ENCODE data around the gene CADM2. TPM values are rescaled to one million over a fixed set of nuclear protein-coding genes. Genes with fewer than 3 reads are reported as not detected.
"Not testable (repeated sequence)": the region's sequence is repeated elsewhere in the genome, so short reads cannot be mapped to it uniquely, and the experiment has no call there.

Gene CADM2
- polyA plus RNA-seq, 1 donor from 2014 or later: not detected

- Mint-ChIP-seq H3K36me3 (no peaks in the 10 kb centered on the region), H3K4me1 (no peaks in the 10 kb centered on the region)
These were observed 672.3 kb downstream of the CADM2 start for GRCh38 chr3:85631070-85631469.

GRCh38 chr3:85632921-85633320, 674.1 kb downstream of the CADM2 start:
- Mint-ChIP-seq H3K4me3 (no peak overlapping the region), H3K36me3 (no peaks in the 10 kb centered on the region), H3K27me3 (no peaks in the 10 kb centered on the region), H3K27ac (no peak overlapping the region), H3K9me3 (peaks cover 0 to 5% (median 0%) of the 10 kb centered on the region in 3 donors), H3K4me1 (no peaks in the 10 kb centered on the region)

More at GRCh38 chr3:85631070-85631469, 672.3 kb downstream of the CADM2 start:
- Mint-ChIP-seq H3K27ac (no peak overlapping the region), H3K27me3 (no peaks in the 10 kb centered on the region), H3K9me3 (peaks cover 0 to 5% (median 0%) of the 10 kb centered on the region in 3 donors), H3K4me3 (no peak overlapping the region)

DNA sequence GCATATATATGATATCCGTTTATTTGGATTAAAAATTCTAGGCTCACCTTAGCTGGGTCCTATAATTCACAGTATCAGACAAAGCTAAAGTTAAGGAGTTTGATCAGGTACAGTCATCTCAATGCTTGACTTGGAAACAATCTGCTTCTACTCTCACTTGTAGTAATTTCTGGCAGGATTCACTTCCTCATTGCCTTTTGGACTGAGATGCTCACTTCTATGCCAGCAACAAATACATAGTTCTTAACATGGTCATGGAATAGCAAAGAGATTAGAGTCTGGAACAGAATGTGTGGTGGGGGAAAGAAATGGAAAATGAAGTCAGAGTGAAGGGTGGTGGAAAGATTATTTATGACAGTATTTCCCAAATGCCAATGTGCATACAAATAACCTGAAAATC, 693.6 kb downstream of the CADM2 start:
- Mint-ChIP-seq H3K4me3 (no peak overlapping the region), H3K36me3 (no peaks in the 10 kb centered on the region), H3K4me1 (no peaks in the 10 kb centered on the region), H3K9me3 (peaks cover 0 to 5% (median 4%) of the 10 kb centered on the region in 3 donors), H3K27ac (no peak overlapping the region), H3K27me3 (no peaks in the 10 kb centered on the region)

DNA sequence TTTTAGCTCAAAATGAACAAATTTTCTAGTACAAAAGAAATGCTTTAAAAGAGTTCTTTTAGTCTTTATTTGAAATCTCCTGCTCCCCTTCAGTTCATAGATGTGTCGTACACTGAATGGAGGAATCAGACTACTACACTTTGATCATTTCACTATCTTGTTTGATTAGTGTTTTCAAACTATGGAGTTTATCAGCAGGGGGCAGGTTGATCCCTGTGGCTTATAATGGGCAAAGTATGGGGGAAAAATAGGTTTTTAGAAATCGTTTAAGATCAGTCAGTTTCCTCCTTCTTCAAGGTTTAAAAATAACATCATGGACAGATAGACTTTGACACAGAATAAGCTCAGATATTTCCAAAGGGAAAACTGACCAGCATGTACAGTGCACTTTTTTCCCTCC, 701.7 kb downstream of the CADM2 start:
- H3K4me1 Mint-ChIP-seq: no peaks in the 10 kb centered on the region
- H3K4me3 Mint-ChIP-seq: no peak overlapping the region
- H3K27me3 Mint-ChIP-seq: no peaks in the 10 kb centered on the region
- no peak overlapping the region for H3K27ac Mint-ChIP-seq
- H3K36me3 Mint-ChIP-seq: no peaks in the 10 kb centered on the region
- peaks cover 0 to 7% (median 0%) of the 10 kb centered on the region in 3 donors for H3K9me3 Mint-ChIP-seq

DNA sequence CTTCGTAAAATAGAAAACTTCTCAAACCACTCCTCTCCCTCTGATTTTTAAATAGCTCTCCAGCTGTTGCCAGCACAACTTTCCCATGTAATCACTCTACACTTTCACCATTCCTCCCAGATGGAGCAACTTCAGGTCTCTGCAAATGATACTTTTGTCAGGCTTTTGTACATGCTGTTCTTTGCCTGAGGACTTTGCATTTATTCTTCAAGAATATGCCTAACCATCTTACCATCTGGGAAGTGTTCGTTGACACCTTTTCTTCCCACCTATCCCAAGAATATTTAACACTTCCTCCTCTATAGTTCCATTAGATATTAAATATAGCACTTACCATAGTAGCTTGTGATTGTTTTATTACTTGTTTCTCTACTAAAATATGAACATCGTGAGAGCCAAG, 703.7 kb downstream of the CADM2 start:
- Mint-ChIP-seq H3K27me3 (no peaks in the 10 kb centered on the region), H3K9me3 (peaks cover 0 to 7% (median 0%) of the 10 kb centered on the region in 3 donors), H3K36me3 (no peaks in the 10 kb centered on the region), H3K27ac (no peak overlapping the region), H3K4me3 (no peak overlapping the region), H3K4me1 (no peaks in the 10 kb centered on the region)

DNA sequence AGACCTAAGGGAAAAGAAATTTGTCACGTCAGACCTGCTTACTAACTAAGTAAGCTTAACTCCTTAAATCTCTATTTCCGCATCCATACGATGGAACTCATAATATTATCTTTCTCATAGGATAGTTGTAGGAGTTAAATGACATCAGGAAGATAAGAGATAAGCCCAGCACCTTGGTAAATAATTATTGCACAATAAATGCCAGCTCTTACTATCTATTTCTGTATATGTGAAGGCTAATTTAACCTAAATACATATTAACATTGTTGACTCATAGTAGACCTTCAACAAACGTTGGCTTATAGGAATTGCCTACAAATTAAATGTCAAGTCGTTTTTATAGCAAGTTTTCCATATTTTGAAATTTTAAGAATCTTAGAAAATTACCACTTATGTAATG, 709.0 kb downstream of the CADM2 start:
- H3K27ac Mint-ChIP-seq: no peak overlapping the region
- H3K4me1 Mint-ChIP-seq: no peaks in the 10 kb centered on the region
- H3K9me3 Mint-ChIP-seq: peaks cover 0 to 7% (median 3%) of the 10 kb centered on the region in 3 donors
- no peaks in the 10 kb centered on the region for H3K36me3 Mint-ChIP-seq
- H3K4me3 Mint-ChIP-seq: no peak overlapping the region
- no peaks in the 10 kb centered on the region for H3K27me3 Mint-ChIP-seq

DNA sequence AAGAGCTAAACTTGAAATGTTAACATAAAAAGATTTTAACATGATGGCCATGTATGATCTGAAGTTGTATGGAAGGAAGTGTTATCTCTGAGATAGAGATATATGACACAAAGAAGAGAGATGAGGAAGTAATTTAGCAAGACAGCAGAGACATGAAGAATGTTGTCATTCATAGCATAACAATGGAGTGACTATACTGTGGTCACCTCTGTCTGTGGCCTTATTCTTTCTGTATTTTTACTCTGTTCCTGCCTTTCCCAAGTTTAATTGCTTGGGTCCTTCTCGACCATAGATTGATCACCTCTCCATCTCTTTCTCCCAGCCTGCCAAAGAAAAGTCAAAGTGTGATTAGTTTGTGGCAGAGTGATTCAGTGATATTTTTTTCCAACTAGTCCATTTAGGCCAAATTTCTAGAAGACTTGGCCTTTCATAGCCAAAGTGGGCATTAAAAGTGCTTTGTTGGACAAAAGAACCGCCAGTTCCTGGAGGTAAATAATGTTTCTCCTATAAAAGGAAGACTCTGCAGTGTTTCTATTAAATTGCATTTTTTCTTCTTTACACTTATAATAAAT, 711.9 kb downstream of the CADM2 start:
- peaks cover 0 to 7% (median 3%) of the 10 kb centered on the region in 3 donors for H3K9me3 Mint-ChIP-seq
- H3K4me1 Mint-ChIP-seq: no peaks in the 10 kb centered on the region
- H3K27me3 Mint-ChIP-seq: no peaks in the 10 kb centered on the region
- H3K27ac Mint-ChIP-seq: no peak overlapping the region
- H3K36me3 Mint-ChIP-seq: no peaks in the 10 kb centered on the region
- no peak overlapping the region for H3K4me3 Mint-ChIP-seq

- Mint-ChIP-seq H3K27me3 (no peaks in the 10 kb centered on the region), H3K4me1 (no peaks in the 10 kb centered on the region), H3K36me3 (no peaks in the 10 kb centered on the region), H3K27ac (no peak overlapping the region), H3K9me3 (peaks cover under 1 to 7% (median 3%) of the 10 kb centered on the region in 3 donors), H3K4me3 (no peak overlapping the region)
These were observed 714.0 kb downstream of the CADM2 start for GRCh38 chr3:85672761-85673160.

DNA sequence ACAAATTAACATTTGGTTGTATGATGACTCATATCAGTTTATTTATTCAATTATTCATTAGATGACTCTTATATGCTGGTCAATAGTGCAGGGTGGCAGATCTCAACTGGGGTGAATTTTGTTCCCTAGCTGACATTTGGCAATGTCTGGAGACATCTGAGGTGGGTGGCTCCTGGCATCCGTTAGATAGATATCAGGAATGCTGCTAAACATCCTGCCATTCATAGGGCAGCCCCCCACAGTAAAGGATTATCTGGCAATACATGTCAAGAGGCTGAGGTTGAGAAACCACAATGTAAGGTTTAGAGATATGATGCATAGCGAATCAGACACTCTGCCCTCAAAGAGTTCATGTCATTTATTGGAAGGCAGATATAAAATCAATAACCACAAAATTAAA, 719.9 kb downstream of the CADM2 start:
- Mint-ChIP-seq H3K27me3 (no peaks in the 10 kb centered on the region), H3K4me3 (no peak overlapping the region), H3K4me1 (no peaks in the 10 kb centered on the region), H3K9me3 (peaks cover 0 to 4% (median 0%) of the 10 kb centered on the region in 3 donors), H3K36me3 (no peaks in the 10 kb centered on the region), H3K27ac (no peak overlapping the region)

- H3K36me3 Mint-ChIP-seq: no peaks in the 10 kb centered on the region
- no peak overlapping the region for H3K4me3 Mint-ChIP-seq
- H3K9me3 Mint-ChIP-seq: peaks cover 0 to 8% (median 2%) of the 10 kb centered on the region in 3 donors
- H3K27ac Mint-ChIP-seq: no peak overlapping the region
- no peaks in the 10 kb centered on the region for H3K27me3 Mint-ChIP-seq
- no peaks in the 10 kb centered on the region for H3K4me1 Mint-ChIP-seq
These were observed 723.1 kb downstream of the CADM2 start for GRCh38 chr3:85681906-85682305.

- Mint-ChIP-seq H3K4me3 (no peak overlapping the region), H3K27me3 (no peaks in the 10 kb centered on the region), H3K36me3 (no peaks in the 10 kb centered on the region), H3K4me1 (no peaks in the 10 kb centered on the region), H3K27ac (no peak overlapping the region), H3K9me3 (peaks cover 0 to 2% (median 2%) of the 10 kb centered on the region in 3 donors)
These were observed 732.4 kb downstream of the CADM2 start for GRCh38 chr3:85691196-85691595.

GRCh38 chr3:85697156-85697555, 738.4 kb downstream of the CADM2 start:
- H3K36me3 Mint-ChIP-seq: no peaks in the 10 kb centered on the region
- H3K27me3 Mint-ChIP-seq: no peaks in the 10 kb centered on the region
- H3K9me3 Mint-ChIP-seq: peaks cover 0 to 6% (median 5%) of the 10 kb centered on the region in 3 donors
- no peak overlapping the region for H3K4me3 Mint-ChIP-seq
- no peaks in the 10 kb centered on the region for H3K4me1 Mint-ChIP-seq
- no peak overlapping the region for H3K27ac Mint-ChIP-seq

DNA sequence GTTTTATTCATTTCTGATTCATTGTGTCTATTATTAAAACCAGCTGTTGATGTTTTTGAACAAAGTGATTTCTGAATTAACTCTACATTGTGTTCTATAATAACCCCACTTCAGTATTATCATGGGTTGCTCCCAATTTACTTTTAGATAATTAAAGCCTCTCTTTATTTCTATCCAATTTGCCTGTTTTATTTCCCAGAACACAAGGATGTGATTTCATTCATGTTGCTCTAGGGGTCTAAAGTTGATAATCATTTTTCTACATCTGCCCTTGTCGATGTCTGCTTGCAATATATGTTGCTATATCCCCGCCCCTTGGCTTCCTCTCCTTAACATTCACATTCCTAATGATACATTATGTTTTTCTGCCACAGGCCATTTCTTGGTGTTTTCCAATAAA, 747.3 kb downstream of the CADM2 start:
- no peak overlapping the region for H3K27ac Mint-ChIP-seq
- H3K36me3 Mint-ChIP-seq: no peaks in the 10 kb centered on the region
- no peaks in the 10 kb centered on the region for H3K4me1 Mint-ChIP-seq
- peaks cover 0 to 8% (median 3%) of the 10 kb centered on the region in 3 donors for H3K9me3 Mint-ChIP-seq
- no peaks in the 10 kb centered on the region for H3K27me3 Mint-ChIP-seq
- no peak overlapping the region for H3K4me3 Mint-ChIP-seq

- not testable (repeated sequence) for H3K27ac Mint-ChIP-seq, H3K27me3 Mint-ChIP-seq, H3K36me3 Mint-ChIP-seq, H3K4me1 Mint-ChIP-seq, H3K4me3 Mint-ChIP-seq, H3K9me3 Mint-ChIP-seq
These were observed 749.5 kb downstream of the CADM2 start for GRCh38 chr3:85708325-85708724.

GRCh38 chr3:85709346-85709892, 750.6 kb downstream of the CADM2 start:
- H3K27ac Mint-ChIP-seq: no peak overlapping the region
- no peaks in the 10 kb centered on the region for H3K36me3 Mint-ChIP-seq
- no peak overlapping the region for H3K4me3 Mint-ChIP-seq
- no peaks in the 10 kb centered on the region for H3K27me3 Mint-ChIP-seq
- H3K9me3 Mint-ChIP-seq: peaks cover 0 to 4% (median 0%) of the 10 kb centered on the region in 3 donors
- H3K4me1 Mint-ChIP-seq: no peaks in the 10 kb centered on the region

GRCh38 chr3:85710490-85710889, 751.7 kb downstream of the CADM2 start:
- Mint-ChIP-seq H3K27ac (no peak overlapping the region), H3K9me3 (peaks cover 0 to 4% (median 2%) of the 10 kb centered on the region in 3 donors), H3K36me3 (no peaks in the 10 kb centered on the region), H3K27me3 (no peaks in the 10 kb centered on the region), H3K4me3 (no peak overlapping the region), H3K4me1 (no peaks in the 10 kb centered on the region)

Measured in IgD-negative memory B cell (primary cell).